ENCODE data around the gene TRIM25. TPM values are rescaled to one million over a fixed set of nuclear protein-coding genes. Genes with fewer than 3 reads are reported as not detected.

The TRIM25 gene
- total RNA-seq, 2 donors from 2014 or later: 32.2 to 40.6 TPM

GRCh38 chr17:56880571-56880970 is 33.3 kb downstream of the TRIM25 start:
- Histone ChIP-seq H3K4me1 (ENCODE audit: control insufficient read depth in 1 of 2, low read depth in 2 of 2) (no peaks in the 10 kb centered on the region), H3K27ac (no peak overlapping the region), H3K9me3 (no peaks in the 10 kb centered on the region), H3K36me3 (no peaks in the 10 kb centered on the region), H3K27me3 (replicated peaks; ENCODE audit: insufficient read depth) (no peaks in the 10 kb centered on the region), H3K4me3 (no peak overlapping the region)
- DNase-seq (ENCODE audit: low spot score) (no peak), ATAC-seq (ENCODE audit: insufficient number of reproducible peaks, low FRiP score, low read depth) (no peak)
- TF ChIP-seq CTCF (IDR thresholded peaks at IDR 0.05): no peak

- ATAC-seq (ENCODE audit: insufficient number of reproducible peaks, low FRiP score, low read depth) (no peak), DNase-seq (ENCODE audit: low spot score) (no peak)
- H3K27ac ChIP-seq: no peak overlapping the region
- no peak for TF ChIP-seq CTCF (IDR thresholded peaks at IDR 0.05)
- no peaks in the 10 kb centered on the region for H3K9me3 ChIP-seq
- no peaks in the 10 kb centered on the region for H3K27me3 ChIP-seq (replicated peaks; ENCODE audit: insufficient read depth)
- no peak overlapping the region for H3K4me3 ChIP-seq
- no peaks in the 10 kb centered on the region for H3K36me3 ChIP-seq
- no peaks in the 10 kb centered on the region for H3K4me1 ChIP-seq (ENCODE audit: control insufficient read depth in 1 of 2, low read depth in 2 of 2)
These were observed 33.7 kb downstream of the TRIM25 start for GRCh38 chr17:56880133-56880532.

- TF ChIP-seq CTCF (IDR thresholded peaks at IDR 0.05): no peak
- Histone ChIP-seq H3K9me3 (no peaks in the 10 kb centered on the region), H3K4me1 (ENCODE audit: control insufficient read depth in 1 of 2, low read depth in 2 of 2) (no peaks in the 10 kb centered on the region), H3K27me3 (replicated peaks; ENCODE audit: insufficient read depth) (no peaks in the 10 kb centered on the region), H3K36me3 (no peaks in the 10 kb centered on the region), H3K27ac (no peak overlapping the region), H3K4me3 (no peak overlapping the region)
- no peak for ATAC-seq (ENCODE audit: insufficient number of reproducible peaks, low FRiP score, low read depth)
- DNase-seq (ENCODE audit: low spot score): no peak
These were observed 34.6 kb downstream of the TRIM25 start for GRCh38 chr17:56879280-56879679.

- ATAC-seq (ENCODE audit: insufficient number of reproducible peaks, low FRiP score, low read depth): no peak
- TF ChIP-seq CTCF (IDR thresholded peaks at IDR 0.05): no peak
- no peaks in the 10 kb centered on the region for H3K36me3 ChIP-seq
These were observed 37.1 kb downstream of the TRIM25 start for GRCh38 chr17:56876766-56877179.

GRCh38 chr17:56870081-56870651 is 43.7 kb downstream of the TRIM25 start:
- Histone ChIP-seq H3K27ac (no peak overlapping the region), H3K4me1 (ENCODE audit: control insufficient read depth in 1 of 2, low read depth in 2 of 2) (no peaks in the 10 kb centered on the region), H3K9me3 (no peaks in the 10 kb centered on the region), H3K36me3 (no peaks in the 10 kb centered on the region), H3K27me3 (replicated peaks; ENCODE audit: insufficient read depth) (no peaks in the 10 kb centered on the region), H3K4me3 (no peak overlapping the region)
- no peak for TF ChIP-seq CTCF (IDR thresholded peaks at IDR 0.05)
- no peak for ATAC-seq (ENCODE audit: insufficient number of reproducible peaks, low FRiP score, low read depth)
- DNase-seq (ENCODE audit: low spot score): no peak

More at GRCh38 chr17:56876766-56877179, 37.1 kb downstream of the TRIM25 start:
- no peaks in the 10 kb centered on the region for H3K4me1 ChIP-seq (ENCODE audit: control insufficient read depth in 1 of 2, low read depth in 2 of 2)
- no peak overlapping the region for H3K27ac ChIP-seq
- no peaks in the 10 kb centered on the region for H3K27me3 ChIP-seq (replicated peaks; ENCODE audit: insufficient read depth)
- H3K9me3 ChIP-seq: no peaks in the 10 kb centered on the region
- no peak overlapping the region for H3K4me3 ChIP-seq
- DNase-seq (ENCODE audit: low spot score): no peak

Measured in thoracic aorta (tissue), 2 donors.